CD14-positive monocyte (primary cell): ENCODE results near the gene ACTL8. TPM values are rescaled to one million over a fixed set of nuclear protein-coding genes. Genes with fewer than 3 reads are reported as not detected.

Experiments
- DNase-seq, 3 donors: peaks; one replicate each; pipeline ENCODE4 v3.0.0-alpha.2; 2011 to 2022
- H2AFZ ChIP-seq: 2 replicates; pipeline ENCODE4 v1.6.0; 2012; ENCODE audit warnings: mild to moderate bottlenecking, low read depth, low read length, inconsistent platforms; ENCODE audit not compliant: insufficient read depth, poor library complexity, severe bottlenecking
- H3K27ac ChIP-seq, 2 donors: 1 replicate in 1 of 2; 2 replicates in 1 of 2; pipeline ENCODE4 v1.5.1; 2012 to 2013; ENCODE audit warnings: low read length in 2 of 2, control low read depth in 1 of 2, inconsistent platforms in 1 of 2, low read depth in 1 of 2, mild to moderate bottlenecking in 1 of 2
- H3K27me3 ChIP-seq, 2 donors: one replicate each; pipeline versions ENCODE4 v1.6.0 to v1.6.1; 2011 to 2013; ENCODE audit warnings: low read length in 2 of 2; ENCODE audit not compliant: control insufficient read depth in 2 of 2, insufficient read depth in 2 of 2
- H3K36me3 ChIP-seq, 2 donors: replicated peaks in 1 of 2; 1 replicate in 1 of 2; 2 replicates in 1 of 2; pipeline versions ENCODE4 v1.5.1 to v1.6.1; 2012 to 2013; ENCODE audit warnings: low read length in 2 of 2, control low read depth in 1 of 2, inconsistent platforms in 1 of 2, mild to moderate bottlenecking in 1 of 2; ENCODE audit not compliant: insufficient read depth in 2 of 2, control insufficient read depth in 1 of 2
- H3K4me1 ChIP-seq, 2 donors: 1 replicate in 1 of 2; 2 replicates in 1 of 2; pipeline versions ENCODE4 v1.5.1 to v1.6.1; 2012 to 2013; ENCODE audit warnings: low read length in 2 of 2, control low read depth in 1 of 2, inconsistent platforms in 1 of 2, mild to moderate bottlenecking in 1 of 2, moderate library complexity in 1 of 2; ENCODE audit not compliant: insufficient read depth in 2 of 2, control insufficient read depth in 1 of 2
- H3K4me2 ChIP-seq: replicated peaks from 2 replicates; pipeline ENCODE3; 2012; ENCODE audit warnings: low read length, moderate library complexity, mild to moderate bottlenecking; ENCODE audit not compliant: poor library complexity, severe bottlenecking; ENCODE audit errors: extremely low read depth
- H3K4me3 ChIP-seq, 3 experiments: fragments of 200-600 bp in 1 of 3; sonication (generic) in 1 of 3; replicated peaks in 1 of 3; 1 replicate in 2 of 3; 2 replicates in 1 of 3; pipeline ENCODE4 v1.5.1; 2011 to 2013; ENCODE audit warnings: low read length in 3 of 3, mild to moderate bottlenecking in 3 of 3, control low read depth in 2 of 3, low read depth in 2 of 3, inconsistent platforms in 1 of 3, moderate library complexity in 1 of 3
- H3K79me2 ChIP-seq: 2 replicates; pipeline ENCODE4 v1.6.0; 2012; ENCODE audit warnings: mild to moderate bottlenecking, control low read depth, inconsistent platforms, low read length, moderate library complexity; ENCODE audit not compliant: insufficient read depth
- H3K9ac ChIP-seq: 2 replicates; pipeline ENCODE4 v1.6.0; 2017; ENCODE audit warnings: low read length, mild to moderate bottlenecking; ENCODE audit not compliant: insufficient read depth, poor library complexity, severe bottlenecking
- H3K9me3 ChIP-seq, 2 donors: replicated peaks in 1 of 2; 1 replicate in 1 of 2; 2 replicates in 1 of 2; pipeline versions ENCODE4 v1.5.1 to v1.6.1; 2012 to 2013; ENCODE audit warnings: low read length in 2 of 2, control low read depth in 1 of 2; ENCODE audit not compliant: control insufficient read depth in 1 of 2, insufficient read depth in 1 of 2
- H4K20me1 ChIP-seq: 2 replicates; pipeline ENCODE4 v1.6.0; 2012; ENCODE audit warnings: mild to moderate bottlenecking, low read length, control low read depth, moderate library complexity; ENCODE audit not compliant: insufficient read depth
- H3K27ac Mint-ChIP-seq, 7 donors: one replicate each; pipeline ENCODE4 v1.8.0; 2020; ENCODE audit warnings: mild to moderate bottlenecking in 7 of 7, mixed read lengths in 7 of 7, moderate library complexity in 6 of 7, inconsistent platforms in 2 of 7
- H3K27me3 Mint-ChIP-seq, 3 donors: one replicate each; pipeline ENCODE4 v1.8.0; 2021 to 2022; ENCODE audit warnings: low read depth in 3 of 3, mild to moderate bottlenecking in 3 of 3, mixed read lengths in 3 of 3, moderate library complexity in 3 of 3, inconsistent platforms in 1 of 3
- H3K36me3 Mint-ChIP-seq, 2 donors: one replicate each; pipeline ENCODE4 v1.8.0; 2020; ENCODE audit warnings: mixed read lengths in 2 of 2, inconsistent platforms in 1 of 2, mild to moderate bottlenecking in 1 of 2
- H3K4me1 Mint-ChIP-seq: one replicate; pipeline ENCODE4 v1.8.0; 2020; ENCODE audit warnings: mild to moderate bottlenecking, mixed read lengths
- H3K4me3 Mint-ChIP-seq, 2 donors: one replicate each; pipeline ENCODE4 v1.8.0; 2020; ENCODE audit warnings: mild to moderate bottlenecking in 2 of 2, mixed read lengths in 2 of 2, moderate library complexity in 1 of 2
- H3K9me3 Mint-ChIP-seq, 7 donors: one replicate each; pipeline ENCODE4 v1.8.0; 2020 to 2022; ENCODE audit warnings: mixed read lengths in 7 of 7, mild to moderate bottlenecking in 6 of 7, moderate library complexity in 6 of 7, inconsistent platforms in 2 of 7
- CTCF ChIP-seq: fragments of 200-600 bp; IDR thresholded peaks from one replicate; pipeline ENCODE4 v1.8.0; 2022; ENCODE audit warnings: antibody characterized with exemption, mild to moderate bottlenecking
- whole genome bisulfite sequencing: methylation state at CpG from one replicate; pipeline ENCODE4 v1.1.5; 2013; ENCODE audit warnings: missing lambda C conversion rate; ENCODE audit not compliant: insufficient coverage; 5-methylcytosine and 5-hydroxymethylcytosine counted together
- intact Hi-C, 2 donors: fragments of 100-400 bp; cut with micrococcal nuclease; formaldehyde crosslinking; loops; one replicate each; pipeline versions ENCODE4 v1.15.0 to v1.15.1; 2023
- polyA plus RNA-seq, 3 donors: library from polyadenylated mRNA; depleted of rRNA in 1 of 3; unstranded in 2 of 3; stranded (reverse) in 1 of 3; fragments of 300-500 nt in 2 of 3; fragments of >200 nt in 1 of 3; fragmentation: Illumina TruSeq in 2 of 3; gene quantifications; 1 replicate in 2 of 3; 2 replicates in 1 of 3; pipeline ENCODE4 v1.2.3, GENCODE V29; 2012 to 2021

ACTL8 gene
- polyA plus RNA-seq, 3 donors, result not detected

- Histone ChIP-seq H3K36me3 (no peaks in the 10 kb centered on the region), H3K27me3 (no peaks in the 10 kb centered on the region), H3K4me1 (no peaks in the 10 kb centered on the region), H3K4me2 (no peak overlapping the region), H3K79me2 (no peaks in the 10 kb centered on the region), H3K27ac (no peak overlapping the region), H2AFZ (no peak overlapping the region), H3K9me3 (no peaks in the 10 kb centered on the region), H3K9ac (no peak overlapping the region), H3K4me3 (no peak overlapping the region), H4K20me1 (no peaks in the 10 kb centered on the region)
- Mint-ChIP-seq H3K4me1 (no peaks in the 10 kb centered on the region), H3K36me3 (no peaks in the 10 kb centered on the region), H3K4me3 (no peak overlapping the region), H3K27ac (no peak overlapping the region), H3K9me3 (peaks cover 0 to 8% (median 0%) of the 10 kb centered on the region in 7 donors), H3K27me3 (peaks cover 0 to 7% (median 6%) of the 10 kb centered on the region in 3 donors)
- no peak for DNase-seq
- 82% methylated on average over 3 of the region's 8 CpGs for WGBS
- intact Hi-C loops, result no loop called here
- TF ChIP-seq CTCF, result no peak
Measured at GRCh38 chr1:17851056-17851455, 95.9 kb downstream of the ACTL8 start.

GRCh38 chr1:17852383-17852782 lies 97.2 kb downstream of the ACTL8 start:
- TF ChIP-seq CTCF, result no peak
- H3K9ac ChIP-seq, result no peak overlapping the region
- H3K36me3 Mint-ChIP-seq, result no peaks in the 10 kb centered on the region
- H3K4me3 ChIP-seq, result no peak overlapping the region
- H3K4me3 Mint-ChIP-seq, result no peak overlapping the region
- no peak for DNase-seq
- no peak overlapping the region for H3K27ac Mint-ChIP-seq
- intact Hi-C loops, result no loop called here
- H3K27me3 ChIP-seq, result no peaks in the 10 kb centered on the region
- H2AFZ ChIP-seq, result no peak overlapping the region
- 87% methylated on average over 4 of the region's 5 CpGs for WGBS
- no peaks in the 10 kb centered on the region for H3K4me1 Mint-ChIP-seq
- H4K20me1 ChIP-seq, result no peaks in the 10 kb centered on the region
- no peaks in the 10 kb centered on the region for H3K36me3 ChIP-seq
- H3K4me1 ChIP-seq, result no peaks in the 10 kb centered on the region
- peaks cover 0 to 4% (median 4%) of the 10 kb centered on the region in 3 donors for H3K27me3 Mint-ChIP-seq
- H3K9me3 Mint-ChIP-seq, result peaks cover 0 to 7% (median 0%) of the 10 kb centered on the region in 7 donors
- H3K4me2 ChIP-seq, result no peak overlapping the region
- no peaks in the 10 kb centered on the region for H3K9me3 ChIP-seq
- no peaks in the 10 kb centered on the region for H3K79me2 ChIP-seq
- no peak overlapping the region for H3K27ac ChIP-seq
